Fibroblast of lung (primary cell): ENCODE results near the gene DLGAP1. TPM values are rescaled to one million over a fixed set of nuclear protein-coding genes. Genes with fewer than 3 reads are reported as not detected.

Experiments
- DNase-seq, 2 donors: peaks; one replicate each; pipeline versions ENCODE4 v3.0.0 to v3.0.0-alpha.2; 2010; ENCODE audit warnings: low read depth in 2 of 2
- H2AFZ ChIP-seq: 2 replicates; pipeline ENCODE4 v1.5.1; 2012; ENCODE audit warnings: low read length, control low read depth, inconsistent platforms
- H3K27ac ChIP-seq: 2 replicates; pipeline ENCODE4 v1.5.1; 2011; ENCODE audit warnings: low read length, control low read depth; ENCODE audit not compliant: insufficient read depth
- H3K27me3 ChIP-seq: 2 replicates; pipeline ENCODE4 v1.5.1; 2011; ENCODE audit warnings: mild to moderate bottlenecking, low read length; ENCODE audit not compliant: control insufficient read depth, insufficient read depth
- H3K36me3 ChIP-seq: 2 replicates; pipeline ENCODE4 v1.5.1; 2011; ENCODE audit warnings: low read length; ENCODE audit not compliant: control insufficient read depth, insufficient read depth
- H3K4me1 ChIP-seq: 2 replicates; pipeline ENCODE4 v1.5.1; 2011; ENCODE audit warnings: low read length; ENCODE audit not compliant: control insufficient read depth, insufficient read depth; ENCODE audit errors: extremely low read depth
- H3K4me2 ChIP-seq: 2 replicates; pipeline ENCODE4 v1.5.1; 2011; ENCODE audit warnings: low read length, control low read depth; ENCODE audit not compliant: insufficient read depth; ENCODE audit errors: extremely low read depth
- H3K4me3 ChIP-seq, 4 experiments: fragments of 200-600 bp in 1 of 4; sonication (generic) in 1 of 4; replicated peaks in 1 of 4; 2 replicates each; pipeline ENCODE4 v1.5.1; 2011 to 2016; ENCODE audit warnings: low read length in 4 of 4, low read depth in 3 of 4, mild to moderate bottlenecking in 3 of 4, control low read depth in 2 of 4, inconsistent platforms in 1 of 4, mixed read lengths in 1 of 4; ENCODE audit not compliant: insufficient read depth in 1 of 4; ENCODE audit errors: control extremely low read depth in 1 of 4
- H3K79me2 ChIP-seq: 2 replicates; pipeline ENCODE4 v1.5.1; 2012; ENCODE audit warnings: mild to moderate bottlenecking, low read length, inconsistent platforms; ENCODE audit not compliant: control insufficient read depth, insufficient read depth
- H3K9ac ChIP-seq: 2 replicates; pipeline ENCODE4 v1.5.1; 2011; ENCODE audit warnings: mild to moderate bottlenecking, low read length, control low read depth; ENCODE audit not compliant: insufficient read depth
- H3K9me3 ChIP-seq: 2 replicates; pipeline ENCODE4 v1.5.1; 2012; ENCODE audit warnings: low read depth, low read length; ENCODE audit not compliant: control insufficient read depth, insufficient read depth
- H4K20me1 ChIP-seq: 2 replicates; pipeline ENCODE4 v1.5.1; 2011; ENCODE audit warnings: low read length; ENCODE audit not compliant: control insufficient read depth, insufficient read depth; ENCODE audit errors: extremely low read depth
- CTCF ChIP-seq, 2 donors: IDR thresholded peaks in 1 of 2; conservative IDR thresholded peaks in 1 of 2; 1 replicate in 1 of 2; 2 replicates in 1 of 2; pipeline ENCODE4 v1.5.1; 2011 to 2012; ENCODE audit warnings: low read length in 2 of 2, control low read depth in 1 of 2, inconsistent platforms in 1 of 2, low read depth in 1 of 2, mild to moderate bottlenecking in 1 of 2
- EZH2 ChIP-seq: IDR thresholded peaks from 2 replicates; pipeline ENCODE4 v1.5.1; 2012; ENCODE audit warnings: low read length, control low read depth, mild to moderate bottlenecking; ENCODE audit errors: missing control alignments
- polyA plus RNA-seq, 2 donors: library from polyadenylated mRNA; depleted of rRNA in 1 of 2; stranded (reverse) in 1 of 2; unstranded in 1 of 2; fragments of >200 nt; gene quantifications; 2 replicates each; pipeline ENCODE4 v1.2.1, GENCODE V29; 2011 to 2012; ENCODE audit warnings: missing spikeins in 1 of 2
- total RNA-seq: library from RNA; depleted of rRNA; stranded (reverse); fragments of >200 nt; gene quantifications from 2 replicates; pipeline ENCODE4 v1.2.1, GENCODE V29; 2014

Gene DLGAP1
- total and polyA plus RNA-seq, 2 donors (not counting 1 experiment from before 2014, with no cell fraction given) = 0.16 to 0.17 TPM

DNA sequence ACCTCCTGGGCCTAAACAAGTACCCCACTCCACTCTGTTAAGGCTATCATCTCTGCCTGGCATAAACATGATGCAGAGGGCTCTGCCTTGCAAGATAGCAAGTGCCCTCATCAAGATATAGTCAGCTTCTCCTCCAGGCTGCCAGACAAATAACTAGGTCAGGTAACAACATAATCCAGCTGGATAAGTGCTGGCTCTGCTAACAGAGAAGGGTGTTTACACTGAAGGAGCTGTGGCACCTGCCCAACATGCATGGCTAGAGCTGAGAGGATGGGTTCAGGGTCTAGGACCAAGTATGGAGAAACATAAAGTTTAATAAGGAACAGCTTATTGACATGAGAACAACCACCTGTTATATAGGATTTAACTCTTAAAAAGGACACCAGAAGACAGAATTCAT lies 42.8 kb downstream of the DLGAP1 start:
- no peak for DNase-seq
- no peaks in the 10 kb centered on the region for H3K4me1 ChIP-seq
- no peak overlapping the region for H3K4me3 ChIP-seq
- H3K27me3 ChIP-seq = no peaks in the 10 kb centered on the region
- H3K36me3 ChIP-seq = no peaks in the 10 kb centered on the region
- H4K20me1 ChIP-seq = no peaks in the 10 kb centered on the region
- no peak overlapping the region for H3K4me2 ChIP-seq
- no peak overlapping the region for H2AFZ ChIP-seq
- TF ChIP-seq EZH2 (no peak), CTCF (conservative IDR thresholded peaks at IDR 0.05 in 1 of 2, IDR thresholded peaks at IDR 0.05 in 1 of 2; ENCODE audit: low read depth in 1 of 2, low read length in 2 of 2) (no peak)
- H3K9ac ChIP-seq = no peak overlapping the region
- H3K27ac ChIP-seq = no peak overlapping the region
- no peaks in the 10 kb centered on the region for H3K9me3 ChIP-seq
- H3K79me2 ChIP-seq = no peaks in the 10 kb centered on the region

DNA sequence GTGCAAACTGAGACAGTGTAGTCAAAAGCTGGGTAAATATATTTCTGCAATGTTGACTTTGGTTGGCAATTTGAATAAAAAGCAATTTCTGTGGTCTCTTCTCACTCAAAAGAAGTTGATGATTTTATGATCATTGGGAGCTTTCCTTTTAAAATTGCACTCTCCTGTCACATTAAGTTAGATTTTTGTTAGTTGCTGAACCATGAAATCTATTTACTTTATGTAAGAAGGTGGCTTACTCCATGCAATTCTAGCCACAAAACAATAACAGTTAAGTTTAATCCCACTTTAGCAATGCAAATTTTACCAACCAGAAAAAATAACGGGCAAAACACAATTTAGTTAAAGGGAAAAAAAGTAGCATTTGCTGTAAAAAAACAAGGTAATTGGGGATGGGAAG lies 48.3 kb downstream of the DLGAP1 start:
- H4K20me1 ChIP-seq = no peaks in the 10 kb centered on the region
- H3K4me1 ChIP-seq = no peaks in the 10 kb centered on the region
- no peak overlapping the region for H2AFZ ChIP-seq
- no peak for DNase-seq
- TF ChIP-seq CTCF (conservative IDR thresholded peaks at IDR 0.05 in 1 of 2, IDR thresholded peaks at IDR 0.05 in 1 of 2; ENCODE audit: low read depth in 1 of 2, low read length in 2 of 2) (no peak), EZH2 (no peak)
- H3K36me3 ChIP-seq = no peaks in the 10 kb centered on the region
- no peak overlapping the region for H3K4me2 ChIP-seq
- H3K9me3 ChIP-seq = no peaks in the 10 kb centered on the region
- H3K79me2 ChIP-seq = no peaks in the 10 kb centered on the region
- no peak overlapping the region for H3K4me3 ChIP-seq
- H3K9ac ChIP-seq = no peak overlapping the region
- no peak overlapping the region for H3K27ac ChIP-seq
- no peaks in the 10 kb centered on the region for H3K27me3 ChIP-seq

- no peaks in the 10 kb centered on the region for H3K9me3 ChIP-seq
- no peaks in the 10 kb centered on the region for H3K36me3 ChIP-seq
- H3K4me2 ChIP-seq = no peak overlapping the region
- no peak overlapping the region for H3K9ac ChIP-seq
- TF ChIP-seq CTCF (conservative IDR thresholded peaks at IDR 0.05 in 1 of 2, IDR thresholded peaks at IDR 0.05 in 1 of 2; ENCODE audit: low read depth in 1 of 2, low read length in 2 of 2) = no peak
- no peak overlapping the region for H3K4me3 ChIP-seq
- no peak overlapping the region for H2AFZ ChIP-seq
- no peak overlapping the region for H3K27ac ChIP-seq
- no peaks in the 10 kb centered on the region for H3K4me1 ChIP-seq
- H4K20me1 ChIP-seq = no peaks in the 10 kb centered on the region
- no peaks in the 10 kb centered on the region for H3K79me2 ChIP-seq
- DNase-seq = no peak
- no peaks in the 10 kb centered on the region for H3K27me3 ChIP-seq
These were observed 49.1 kb downstream of the DLGAP1 start for GRCh38 chr18:4405965-4406364.
